GM18861 (cell line): ENCODE data around the gene AKAP6.

ENCODE experiments used
- ATAC-seq: cut with Tn5 transposase; IDR thresholded peaks from one replicate; pipeline ENCODE4 v1.9.1; 2021; ENCODE audit not compliant: unreplicated experiment

AKAP6 gene

DNA sequence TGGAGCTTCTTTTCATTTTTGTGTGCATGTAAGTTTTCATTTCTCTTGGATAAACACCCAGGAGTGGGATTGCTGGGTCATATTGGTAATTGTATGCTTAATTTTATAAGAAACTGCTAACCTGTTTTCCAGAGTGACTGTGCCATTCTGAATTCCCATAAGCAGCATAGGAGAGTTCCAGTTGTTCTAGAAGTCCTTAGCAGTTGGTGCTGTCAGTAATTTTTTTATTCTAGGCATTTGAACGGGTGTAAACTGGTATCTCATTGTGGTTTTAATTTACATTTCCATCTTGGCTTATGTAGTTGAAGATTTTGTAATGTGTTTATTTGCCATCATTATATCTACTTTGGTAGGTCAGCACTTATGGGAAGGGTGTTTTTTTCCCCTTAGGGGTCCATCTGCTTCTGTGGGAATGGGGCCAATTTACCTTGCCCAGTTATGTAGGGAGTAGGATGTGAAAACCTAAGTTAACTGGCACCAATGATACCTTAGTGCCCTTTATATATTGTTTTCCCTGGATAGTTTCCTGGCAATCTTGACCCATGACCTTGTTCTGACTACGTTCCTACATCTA is 202.9 kb downstream of the AKAP6 start:
- ATAC-seq = no peak

- no peak for ATAC-seq
Measured at GRCh38 chr14:32534145-32534544, 205.0 kb downstream of the AKAP6 start.

- ATAC-seq = no peak
Measured at GRCh38 chr14:32536175-32536574, 207.1 kb downstream of the AKAP6 start.

GRCh38 chr14:32537166-32537565 is 208.1 kb downstream of the AKAP6 start:
- ATAC-seq = no peak

GRCh38 chr14:32542507-32542906 is 213.4 kb downstream of the AKAP6 start:
- no peak for ATAC-seq

- no peak for ATAC-seq
Measured at GRCh38 chr14:32545095-32545494, 216.0 kb downstream of the AKAP6 start.

- no peak for ATAC-seq
Measured at GRCh38 chr14:32545506-32546210, 216.6 kb downstream of the AKAP6 start.

- no peak for ATAC-seq
Measured at GRCh38 chr14:32546246-32546645, 217.1 kb downstream of the AKAP6 start.

DNA sequence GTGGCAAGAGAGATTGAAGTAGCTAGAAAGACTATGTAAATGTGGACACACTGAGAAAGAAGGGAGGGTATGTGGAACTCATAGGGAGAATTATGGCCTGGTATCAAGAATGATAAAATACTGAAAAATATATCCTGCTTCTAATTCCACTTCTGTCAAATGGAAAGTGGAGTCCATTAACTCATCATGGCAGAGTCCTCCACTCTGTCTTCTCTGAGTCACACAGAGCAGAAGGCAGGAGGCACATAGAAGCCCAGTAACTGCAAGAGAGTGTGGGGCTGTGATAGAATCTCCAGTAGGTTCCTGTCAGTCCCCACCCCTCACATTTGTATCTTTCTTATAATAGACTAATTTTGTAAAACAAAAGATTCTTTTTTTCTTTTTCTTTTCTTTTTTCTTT is 223.7 kb downstream of the AKAP6 start:
- ATAC-seq = no peak

DNA sequence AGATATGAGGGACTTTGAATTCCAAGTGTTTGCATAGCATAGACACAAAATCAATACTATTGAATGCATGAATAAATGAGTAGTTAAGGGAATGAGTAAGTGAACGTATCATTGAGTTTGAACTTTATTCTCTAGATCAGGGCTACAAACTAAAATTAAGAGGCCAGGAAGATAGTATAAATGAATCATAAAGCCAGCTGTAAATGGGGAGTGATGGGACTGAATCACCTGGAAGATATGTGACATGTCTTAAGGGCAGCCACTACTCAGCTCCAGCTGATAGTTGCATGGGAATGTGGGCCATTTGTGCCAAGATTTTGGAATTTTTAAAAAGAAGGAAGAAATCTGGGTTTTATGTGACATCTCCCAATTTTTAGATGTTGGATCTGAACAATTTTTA is 229.9 kb downstream of the AKAP6 start:
- no peak for ATAC-seq

DNA sequence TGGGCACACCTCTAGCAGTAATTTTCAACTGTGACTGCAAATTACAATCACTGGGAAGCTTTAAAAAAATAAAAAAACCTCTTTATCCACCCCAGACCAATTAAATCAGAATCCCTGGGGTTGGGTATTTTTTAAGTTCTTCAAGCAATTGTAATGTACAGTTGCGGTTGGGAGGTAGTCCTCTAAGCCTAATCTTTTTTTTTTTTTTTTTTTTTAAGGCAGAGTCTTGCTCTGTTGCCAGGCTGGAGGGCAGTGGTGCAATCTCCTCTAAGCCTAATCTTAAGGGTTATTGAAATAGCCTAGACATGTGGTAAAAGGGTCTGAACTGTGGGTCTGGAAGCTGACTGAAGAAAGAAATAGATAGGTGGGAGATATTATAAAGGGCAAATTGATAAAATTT is 230.5 kb downstream of the AKAP6 start:
- no peak for ATAC-seq

- peak; percentile 86 for ATAC-seq
Measured at GRCh38 chr14:32560209-32560857, 231.2 kb downstream of the AKAP6 start.

- ATAC-seq = no peak
Measured at GRCh38 chr14:32561520-32561919, 232.4 kb downstream of the AKAP6 start.

GRCh38 chr14:32564596-32564995 is 235.5 kb downstream of the AKAP6 start:
- ATAC-seq = no peak

GRCh38 chr14:32565256-32565655 is 236.2 kb downstream of the AKAP6 start:
- ATAC-seq = no peak

DNA sequence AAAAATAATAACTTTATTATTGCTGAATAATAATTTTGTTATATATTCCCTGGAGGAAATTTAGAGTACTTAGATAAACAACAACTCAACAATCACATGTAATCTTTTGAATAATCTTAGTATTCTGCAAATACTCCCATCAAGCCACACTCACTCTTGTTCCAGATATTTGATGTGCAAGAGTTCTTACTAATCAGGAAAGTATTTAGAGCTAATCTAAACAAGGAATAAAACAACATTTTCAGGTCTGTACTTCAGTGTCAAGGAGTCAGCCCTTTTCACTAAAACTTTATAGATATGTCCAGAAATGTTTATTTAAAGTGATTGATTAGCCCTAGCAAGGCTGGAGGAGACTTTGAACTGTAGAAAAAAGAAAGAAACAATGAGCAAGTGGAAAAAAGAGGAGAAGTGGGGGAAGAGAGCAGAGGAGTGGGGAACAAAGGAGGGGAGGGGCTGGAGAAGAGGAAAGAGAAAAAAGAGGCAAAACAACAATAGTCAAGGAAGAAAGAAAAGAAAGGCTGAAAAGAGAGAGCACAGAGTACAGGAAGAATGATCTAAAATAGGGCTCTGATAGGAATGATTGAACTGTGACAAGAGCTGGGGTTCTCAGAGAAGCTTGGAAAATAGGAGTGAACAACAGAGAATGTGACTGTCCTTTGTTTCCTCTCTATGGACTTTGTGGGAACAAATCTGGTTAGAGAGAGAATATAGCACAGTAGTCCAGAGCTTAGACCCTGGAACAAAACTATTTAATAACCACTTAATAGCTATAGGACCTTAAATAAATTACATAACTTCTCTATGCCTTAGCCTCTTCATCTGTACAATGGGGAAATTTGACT is 238.7 kb downstream of the AKAP6 start:
- no peak for ATAC-seq

DNA sequence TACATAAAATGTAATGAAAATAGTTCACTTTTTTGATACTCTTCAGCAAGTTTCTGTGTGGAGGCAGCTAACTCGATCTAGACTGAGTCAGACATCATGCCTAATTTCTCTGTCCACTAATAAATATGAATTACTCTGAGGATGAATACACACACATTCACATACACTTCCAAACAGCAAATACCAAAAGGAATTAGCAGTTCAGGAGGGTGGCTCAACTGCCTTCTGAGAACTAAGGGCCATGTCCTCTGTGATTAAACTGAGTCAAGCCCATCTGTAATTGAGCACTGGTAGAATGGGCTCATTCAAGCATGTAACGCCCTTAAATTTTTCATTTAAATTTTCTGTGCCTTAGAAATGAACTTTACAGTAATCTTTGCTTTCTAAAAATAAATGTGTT is 242.5 kb downstream of the AKAP6 start:
- no peak for ATAC-seq

DNA sequence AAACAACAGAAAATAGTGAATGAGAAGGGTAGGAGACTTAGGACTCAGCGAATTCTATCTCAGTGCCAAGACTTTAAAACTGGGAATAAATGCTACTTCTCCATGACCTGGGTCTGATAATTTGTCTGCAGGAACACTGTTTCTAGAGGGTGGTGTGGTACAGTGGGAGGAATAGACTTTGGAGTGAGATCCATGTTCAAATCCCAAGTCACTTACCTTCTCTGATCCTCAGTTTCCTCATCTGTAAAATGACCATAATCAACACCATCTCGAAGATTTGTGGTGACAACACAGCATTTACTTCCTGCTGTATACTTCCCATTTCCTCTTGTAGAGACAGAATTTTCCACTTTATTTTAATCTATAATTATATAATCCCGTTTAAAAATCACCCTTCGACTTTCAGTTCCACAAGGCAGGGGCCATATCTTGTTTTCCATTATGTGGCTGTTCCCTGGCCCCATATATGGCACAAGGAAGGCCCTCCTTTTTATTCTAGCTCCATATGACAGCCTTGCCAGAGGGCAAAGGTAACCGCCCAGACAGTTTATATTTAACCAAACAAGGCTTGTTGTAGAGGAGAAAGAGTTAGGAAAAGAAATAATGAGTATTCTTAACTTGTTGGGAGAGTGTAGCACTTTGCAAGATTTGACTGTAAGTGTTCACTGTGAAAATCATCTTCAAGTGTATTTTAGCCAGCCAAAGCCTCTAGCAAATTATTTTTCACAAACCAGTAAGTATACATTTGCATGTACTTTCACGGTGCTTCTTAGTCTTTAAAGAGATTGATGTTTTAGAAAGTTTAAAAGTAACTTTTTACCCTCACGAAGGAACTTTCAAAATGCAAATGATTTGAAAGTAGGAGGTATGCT is 243.1 kb downstream of the AKAP6 start:
- ATAC-seq = peak; percentile 83

- no peak for ATAC-seq
Measured at GRCh38 chr14:32572867-32573150, 243.7 kb downstream of the AKAP6 start.

GRCh38 chr14:32574269-32574668 is 245.2 kb downstream of the AKAP6 start:
- ATAC-seq = no peak
